Esophagus squamous epithelium (tissue), 5 donors: ENCODE measurements around the gene ELF5. TPM values are rescaled to one million over a fixed set of nuclear protein-coding genes. Genes with fewer than 3 reads are reported as not detected.

Source experiments
- DNase-seq: peaks from one replicate; lab custom pipeline; 2025; lab: John Stamatoyannopoulos, UW
- H3K27ac ChIP-seq, 4 donors: fragments of 200-600 bp; sonication (generic); one replicate each; pipeline ENCODE4 v1.5.1; 2016 to 2019; ENCODE audit warnings: mild to moderate bottlenecking in 1 of 4
- H3K27me3 ChIP-seq, 4 donors: fragments of 200-600 bp; sonication (generic); 1 replicate in 3 of 4; 2 replicates in 1 of 4; pipeline versions ENCODE4 v1.5.1 to v1.6.0; 2017 to 2021; ENCODE audit warnings: antibody characterized with exemption in 1 of 4
- H3K36me3 ChIP-seq, 3 donors: fragments of 200-600 bp; sonication (generic); one replicate each; pipeline ENCODE4 v1.5.1; 2016 to 2019
- H3K4me1 ChIP-seq, 3 donors: fragments of 200-600 bp; sonication (generic); one replicate each; pipeline ENCODE4 v1.5.1; 2017 to 2019
- H3K4me3 ChIP-seq, 4 donors: fragments of 200-600 bp; sonication (generic); 1 replicate in 3 of 4; 2 replicates in 1 of 4; pipeline ENCODE4 v1.5.1; 2016 to 2019; ENCODE audit warnings: mild to moderate bottlenecking in 2 of 4, moderate library complexity in 1 of 4
- H3K9me3 ChIP-seq, 3 donors: fragments of 200-600 bp; sonication (generic); one replicate each; pipeline ENCODE4 v1.5.1; 2016 to 2019
- CTCF ChIP-seq, 6 experiments: fragments of 450-650 bp in 4 of 6; fragments of 200-600 bp in 2 of 6; sonication (generic) in 2 of 6; IDR thresholded peaks; one replicate each; pipeline ENCODE4 v1.5.1; 2016 to 2019; ENCODE audit warnings: antibody characterized with exemption in 6 of 6, mild to moderate bottlenecking in 4 of 6, moderate library complexity in 4 of 6
- POLR2A ChIP-seq, 4 donors: fragments of 450-650 bp; IDR thresholded peaks; one replicate each; pipeline ENCODE4 v1.6.1; 2017; ENCODE audit warnings: antibody characterized with exemption in 4 of 4, mild to moderate bottlenecking in 4 of 4, moderate library complexity in 3 of 4
- WGBS, 2 donors: methylation state at CpG; one replicate each; pipeline ENCODE4 v1.1.5; 2018; 5-methylcytosine and 5-hydroxymethylcytosine counted together
- intact Hi-C: fragments of 100-400 bp; cut with DNase I; formaldehyde crosslinking; loops from one replicate; pipeline ENCODE4 v1.15.0; 2022
- total RNA-seq, 4 donors: library from RNA; depleted of rRNA; stranded (reverse); fragments of >200 nt; gene quantifications; one replicate each; pipeline ENCODE4 v1.1.0, GENCODE V29; 2016
- donor health status: DM: yes; HTN: yes; CAD: no.

Gene ELF5
- total RNA-seq, 4 donors from 2014 or later: 0.11 to 1.8 (median 0.32) TPM

GRCh38 chr11:34431979-34432378 lies 81.6 kb downstream of the ELF5 start:
- Histone ChIP-seq H3K36me3 (no peaks in the 10 kb centered on the region), H3K27me3 (no peaks in the 10 kb centered on the region), H3K9me3 (no peaks in the 10 kb centered on the region), H3K4me1 (peaks cover 0 to 17% (median 5%) of the 10 kb centered on the region in 3 donors), H3K27ac (no peak overlapping the region), H3K4me3 (no peak overlapping the region)
- TF ChIP-seq CTCF (IDR thresholded peaks at IDR 0.05): no peak
- no peak for TF ChIP-seq POLR2A (IDR thresholded peaks at IDR 0.05)
- WGBS, 2 donors: 70 to 86% methylated on average over 4 of the region's 4 CpGs
- no peak for DNase-seq
- intact Hi-C loops: no loop called here

Other genes with a start within 250 kb of the ELF5 start
- gene ABTB2, start 155.8 kb downstream of the ELF5 start, total RNA-seq: 1 to 10 TPM in 3 of 4 donors, under 1 TPM in 1; 0.79 to 4.1 (median 3.7) TPM
- gene CAT, start 74.9 kb downstream of the ELF5 start, total RNA-seq: 10 to 100 TPM; 21.9 to 99.0 (median 39.9) TPM
- gene EHF, start 107.3 kb upstream of the ELF5 start, total RNA-seq: 100 to 1,000 TPM; 265 to 388 (median 325) TPM